Fibroblast of skin of abdomen (primary cell): Measurements from ENCODE around the gene FGF10. TPM values are rescaled to one million over a fixed set of nuclear protein-coding genes. Genes with fewer than 3 reads are reported as not detected.

Source experiments
- DNase-seq: peaks from one replicate; pipeline ENCODE4 v3.0.0-alpha.2; 2013
- polyA plus RNA-seq, 2 experiments: library from polyadenylated mRNA; unstranded; fragments of 120-200 nt; gene quantifications; one replicate each; pipeline ENCODE4 v1.2.1, GENCODE V29; 2013; ENCODE audit not compliant: insufficient read length in 2 of 2

Gene FGF10
- polyA plus RNA-seq (2013, experiment 1 of 2; ENCODE audit: insufficient read length) = 0.36 TPM
- 0.35 TPM for polyA plus RNA-seq (2013, experiment 2 of 2; ENCODE audit: insufficient read length)

DNA sequence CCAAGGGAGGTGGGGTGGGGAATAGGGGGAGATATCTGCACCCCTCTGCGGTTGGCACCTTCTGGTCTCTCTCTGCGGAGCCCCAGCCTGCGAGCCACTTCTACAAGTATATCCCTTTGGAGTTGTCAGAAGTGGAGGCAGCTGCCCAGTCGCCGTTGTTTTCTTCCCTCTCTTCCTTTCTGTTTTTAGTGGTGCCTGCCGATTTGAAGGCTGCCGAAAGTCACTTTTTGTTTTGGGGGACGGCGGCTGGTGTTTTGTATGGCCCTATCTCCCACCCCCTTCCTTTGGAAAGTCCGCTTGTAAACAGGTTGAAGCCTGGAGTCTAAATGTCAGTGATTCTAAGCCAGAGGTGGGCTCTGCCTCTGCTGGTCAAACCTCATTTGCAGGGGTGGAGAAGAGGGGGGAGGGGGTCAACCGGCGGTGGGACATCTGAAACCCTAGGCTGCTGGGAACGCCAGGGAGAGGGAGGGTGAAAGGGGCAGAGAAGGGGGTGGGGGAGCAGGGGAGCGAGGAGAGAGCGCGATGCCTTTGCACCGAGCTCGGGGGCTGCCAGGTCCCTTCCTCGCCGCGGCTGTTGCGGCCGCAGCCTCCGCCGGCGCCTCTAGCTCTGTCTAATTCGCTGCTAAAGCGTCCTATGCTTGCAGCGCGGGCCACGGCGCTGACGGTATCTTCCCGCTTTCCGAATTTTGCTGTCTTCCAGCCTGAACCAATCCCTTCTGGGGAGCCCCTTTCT, at the start of gene FGF10:
Gene FGF10 (minus strand): TSS at position 331 of the 733 bp plus-strand sequence. CDS start 738 bp downstream, outside the sequence.
- DNase-seq = peak; percentile 18

DNA sequence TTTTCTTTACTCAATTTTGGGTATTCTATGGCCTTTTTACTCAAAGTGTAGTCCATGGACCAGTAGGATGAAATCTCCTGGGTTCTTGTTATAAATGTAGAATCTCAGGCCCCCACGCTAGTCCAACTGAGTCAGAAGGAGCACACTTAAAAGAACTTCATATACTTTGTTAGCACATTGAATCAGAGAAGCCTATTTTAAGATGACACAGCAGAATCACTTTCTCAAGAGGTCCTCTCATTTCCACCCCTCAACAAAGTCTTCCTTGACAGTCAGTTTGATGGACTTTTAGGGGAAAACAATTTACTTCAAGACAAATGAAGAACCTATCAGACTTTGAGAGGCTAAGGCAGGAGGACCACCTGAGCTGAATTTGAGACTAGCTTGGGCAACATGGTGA, 37.7 kb upstream of the FGF10 start:
- no peak for DNase-seq

DNA sequence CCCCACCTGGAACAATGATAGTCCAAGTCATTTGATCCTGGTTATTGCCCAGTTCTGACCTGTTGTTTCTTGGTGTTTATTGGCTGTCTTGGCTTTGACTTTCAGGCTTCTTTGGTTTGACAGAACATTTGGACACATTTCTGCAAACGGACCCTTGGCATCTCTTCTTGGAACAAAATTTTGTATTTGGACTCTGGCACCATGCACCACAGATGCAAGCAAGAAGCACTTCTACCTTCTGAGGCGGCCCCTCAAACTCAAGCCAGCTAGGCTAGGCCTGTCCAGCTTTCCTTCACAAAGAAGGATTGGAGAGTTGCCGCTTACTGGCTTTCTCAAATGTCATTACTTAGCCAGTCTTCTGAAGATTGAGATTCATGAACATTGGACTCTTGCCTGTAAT, 23.1 kb upstream of the FGF10 start:
- DNase-seq = no peak

DNA sequence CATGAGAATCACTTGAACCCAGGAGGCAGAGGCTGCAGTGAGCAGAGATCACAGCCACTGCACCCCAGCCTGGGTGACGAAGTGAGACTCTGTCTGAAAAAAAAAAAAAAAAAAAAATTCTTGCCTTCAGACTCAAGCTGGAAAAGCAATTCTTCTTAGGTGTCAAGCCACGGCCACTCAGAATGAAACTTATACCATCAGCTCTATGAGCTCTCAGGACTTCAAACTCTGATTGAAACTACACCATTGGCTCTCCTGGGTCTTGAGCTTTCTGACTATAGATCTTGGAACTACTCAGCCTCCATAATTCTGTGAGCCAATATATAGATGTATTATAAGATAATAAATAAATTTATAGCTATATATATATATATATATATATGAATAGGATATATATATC, 12.9 kb upstream of the FGF10 start:
- no peak for DNase-seq

DNA sequence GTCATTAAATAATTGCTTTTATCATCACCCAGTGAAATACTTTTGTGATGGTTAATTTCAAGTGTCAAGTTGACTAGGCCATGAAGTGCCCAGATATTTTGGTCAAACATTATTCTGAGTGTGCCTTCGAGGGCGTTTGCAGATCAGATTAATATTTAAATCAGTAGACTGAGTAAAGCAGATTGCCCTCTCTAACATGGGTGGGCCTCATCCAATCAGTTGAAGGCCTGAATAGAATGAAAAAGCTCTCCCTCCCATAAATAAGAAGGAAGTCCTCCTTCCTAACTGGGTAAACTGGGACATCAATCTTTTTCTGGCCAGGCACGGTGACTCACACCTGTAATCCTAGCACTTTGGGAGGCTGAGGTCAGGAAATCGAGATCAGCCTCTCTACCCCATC, 12.4 kb upstream of the FGF10 start:
- DNase-seq = no peak

DNA sequence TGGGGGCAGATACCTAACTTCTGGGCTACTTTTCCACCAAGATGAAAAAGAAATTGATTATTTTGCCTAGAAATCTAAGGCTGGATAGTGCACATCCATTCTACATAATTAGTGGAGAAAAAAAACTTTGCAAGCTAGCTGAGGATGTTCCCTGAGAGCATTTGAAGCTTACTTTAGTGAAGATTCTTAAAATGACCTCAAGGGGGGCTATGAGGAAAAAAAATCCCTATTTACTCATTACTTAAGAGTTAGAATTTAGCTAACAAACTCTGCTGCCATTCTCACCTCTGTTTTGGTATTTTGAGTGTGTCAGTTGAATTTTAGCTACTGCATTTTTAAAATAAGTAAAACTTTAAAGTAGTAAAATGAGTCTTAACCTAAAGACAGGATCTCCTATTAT, 9.2 kb upstream of the FGF10 start:
- no peak for DNase-seq

DNA sequence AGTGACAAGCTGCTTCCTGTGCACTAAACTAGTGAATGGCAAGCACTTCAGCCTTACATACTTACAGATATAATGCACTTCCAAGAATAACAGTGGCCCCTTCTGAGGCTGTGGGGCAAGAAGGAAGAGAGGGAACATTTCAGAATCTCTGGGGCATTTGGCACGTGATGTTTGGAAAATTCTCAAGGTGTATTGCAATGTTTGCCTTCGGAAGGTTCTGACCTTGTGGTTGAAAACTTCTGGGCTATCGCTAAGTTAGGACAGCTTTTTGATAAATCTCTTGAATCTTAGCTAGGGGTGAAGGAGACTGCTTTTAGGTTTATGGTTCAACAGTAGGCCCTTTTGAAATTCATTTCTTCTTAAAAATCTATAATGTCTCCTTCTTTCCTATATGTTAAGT, 7.1 kb upstream of the FGF10 start:
- DNase-seq = no peak

DNA sequence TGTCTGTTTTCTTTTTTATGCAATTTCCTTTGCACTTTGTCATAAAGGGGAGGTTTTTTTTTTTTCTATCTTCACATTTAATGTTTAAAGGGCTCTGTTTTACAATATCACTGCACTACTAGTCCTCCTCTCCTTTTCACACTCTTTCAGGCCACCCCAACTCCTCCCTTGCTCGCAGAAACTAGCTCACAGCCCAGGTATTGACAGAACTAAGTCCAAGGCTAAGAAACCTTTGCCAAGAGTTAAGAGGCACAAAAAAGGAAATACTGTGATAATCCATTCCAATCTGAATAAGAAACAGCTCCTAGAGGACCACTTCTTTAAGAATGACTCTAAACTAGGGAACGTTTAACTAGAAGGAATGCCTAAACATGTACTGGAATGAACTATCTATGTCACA, 1.1 kb upstream of the FGF10 start:
- no peak for DNase-seq

DNA sequence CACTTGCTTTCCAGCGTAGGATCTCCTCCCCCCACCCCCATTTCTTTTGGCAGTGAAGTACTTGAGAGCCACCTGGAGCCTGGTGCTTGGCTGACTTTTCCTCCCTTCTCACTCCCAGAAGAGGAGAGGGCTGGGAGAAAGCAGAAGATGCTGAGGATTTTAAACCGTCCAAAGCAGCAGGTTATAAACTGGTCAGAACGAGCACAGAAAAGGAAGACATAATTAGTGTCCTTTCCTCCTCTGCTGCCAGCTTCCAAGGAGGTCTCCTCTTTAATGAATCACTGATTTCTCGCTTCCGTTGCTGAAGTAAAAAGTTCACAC, 563 bp upstream of the FGF10 start:
- DNase-seq = no peak

DNA sequence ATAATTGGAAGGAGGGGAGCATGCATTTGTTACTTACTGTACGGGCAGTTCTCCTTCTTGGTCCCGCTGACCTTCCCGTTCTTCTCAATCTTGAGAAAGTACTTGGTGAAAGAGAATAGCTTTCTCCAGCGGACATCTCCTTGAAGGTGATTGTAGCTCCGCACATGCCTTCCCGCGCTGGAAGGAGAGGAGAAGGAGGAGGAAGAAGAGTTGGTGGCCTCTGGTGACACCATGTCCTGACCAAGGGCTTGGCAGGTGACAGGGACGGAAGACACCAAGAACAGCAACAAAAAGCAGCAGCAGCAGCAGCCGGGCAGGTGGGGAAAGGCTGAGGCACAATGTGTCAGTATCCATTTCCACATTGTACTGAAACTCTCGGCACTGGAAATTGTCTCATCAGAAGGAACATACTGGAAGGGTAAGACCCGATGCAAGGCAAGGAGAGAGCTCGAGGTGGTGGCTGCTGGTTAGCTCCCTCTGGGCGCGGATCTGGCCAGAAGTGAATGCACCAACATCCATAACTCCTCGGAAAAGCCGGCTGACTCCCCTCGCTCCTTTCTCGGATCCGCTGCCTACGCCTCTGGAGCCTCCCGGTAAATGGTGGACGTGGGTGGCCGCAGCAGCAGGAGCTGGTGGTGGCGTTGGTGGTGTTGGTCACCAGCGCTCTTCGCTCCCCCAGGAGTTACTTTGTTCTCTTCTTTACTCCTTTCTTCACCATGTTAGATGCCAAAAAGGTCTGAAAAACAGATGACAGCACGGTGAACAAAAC, 715 bp downstream of the FGF10 start:
- DNase-seq = peak; percentile 16

DNA sequence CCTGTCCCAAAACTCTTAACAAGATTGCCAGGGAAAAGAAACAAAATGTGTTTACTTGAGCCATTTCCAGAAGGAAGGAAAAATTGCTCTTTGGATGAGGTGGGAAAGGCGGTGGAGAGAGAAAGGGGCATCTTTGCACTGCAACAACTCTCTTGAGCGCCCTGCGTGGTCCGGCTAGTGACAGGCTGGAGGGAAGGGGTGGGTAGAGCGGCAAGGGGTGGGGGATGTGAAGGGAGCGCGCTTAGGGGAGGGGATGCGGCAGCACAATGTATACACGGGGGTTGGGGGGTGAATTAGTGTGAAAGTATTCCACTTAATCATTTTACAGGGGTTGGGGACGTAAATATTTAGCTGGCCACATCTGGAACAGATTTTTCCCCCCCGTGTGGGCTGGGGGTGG, 1.3 kb downstream of the FGF10 start:
- no peak for DNase-seq

DNA sequence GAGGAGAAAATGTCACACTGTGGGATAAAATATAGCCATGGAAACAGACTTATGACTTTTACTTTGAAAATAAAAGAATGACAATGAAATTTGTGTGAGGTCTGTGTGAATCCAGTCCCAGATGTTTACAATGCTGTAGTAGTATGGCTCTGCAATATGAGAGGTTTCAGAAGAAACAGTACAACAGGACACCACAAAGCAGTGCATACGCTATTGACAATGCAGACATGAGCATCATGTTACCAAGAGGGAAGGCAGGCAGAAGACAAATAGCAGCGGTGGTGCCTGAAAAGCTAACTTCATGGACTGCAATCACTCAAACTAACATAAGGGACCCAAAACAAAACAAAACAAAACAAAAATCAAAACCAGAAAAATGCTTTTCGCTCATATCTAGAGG, 1.8 kb downstream of the FGF10 start:
- no peak for DNase-seq

DNA sequence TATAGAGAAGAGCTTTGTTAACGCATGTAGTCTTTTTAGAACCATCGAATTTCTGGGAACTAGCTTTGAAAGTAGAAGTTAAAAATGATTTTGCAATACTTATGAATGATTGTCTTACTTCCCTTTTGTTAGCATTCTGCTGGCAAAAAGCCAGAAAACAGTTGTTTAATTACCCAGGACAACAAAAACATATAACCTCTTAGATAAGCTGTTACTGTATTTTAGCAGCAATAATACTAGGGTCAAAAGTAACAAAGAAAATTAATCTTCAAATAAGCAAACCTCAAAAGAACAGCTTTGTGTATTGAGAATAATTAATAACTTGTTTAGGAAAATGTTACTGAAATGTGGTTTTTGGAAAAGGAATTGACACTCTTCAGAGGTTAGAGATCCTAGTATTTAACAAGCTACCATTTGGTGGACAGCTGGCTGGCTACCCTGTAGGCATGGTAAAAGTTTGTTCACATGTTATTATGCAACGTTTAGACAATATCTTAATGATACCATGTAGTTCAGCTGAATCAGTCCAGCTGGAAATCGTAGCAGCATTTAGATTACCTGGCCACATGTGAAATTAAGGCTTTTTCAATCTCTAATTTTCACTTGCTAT, 3.8 kb downstream of the FGF10 start:
- DNase-seq = no peak

DNA sequence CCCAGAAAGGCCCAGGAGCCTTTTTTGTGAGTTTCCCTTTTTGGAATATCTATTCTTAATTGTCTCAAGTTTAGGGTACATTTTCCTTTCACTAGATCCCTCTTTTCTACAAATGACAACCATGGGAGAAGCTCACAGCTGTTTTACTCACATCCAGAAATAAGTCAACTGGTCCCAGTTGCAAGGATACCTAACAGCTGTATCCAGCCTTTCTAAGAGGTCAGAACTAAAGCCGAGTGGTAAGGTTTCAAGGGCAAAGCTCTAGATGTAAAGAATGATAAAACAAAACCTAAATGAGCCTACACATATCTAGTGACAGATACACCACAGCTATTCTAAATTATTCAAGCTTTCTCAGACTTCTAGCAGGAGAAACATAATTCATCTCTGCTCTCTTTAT, 4.4 kb downstream of the FGF10 start:
- DNase-seq = no peak

DNA sequence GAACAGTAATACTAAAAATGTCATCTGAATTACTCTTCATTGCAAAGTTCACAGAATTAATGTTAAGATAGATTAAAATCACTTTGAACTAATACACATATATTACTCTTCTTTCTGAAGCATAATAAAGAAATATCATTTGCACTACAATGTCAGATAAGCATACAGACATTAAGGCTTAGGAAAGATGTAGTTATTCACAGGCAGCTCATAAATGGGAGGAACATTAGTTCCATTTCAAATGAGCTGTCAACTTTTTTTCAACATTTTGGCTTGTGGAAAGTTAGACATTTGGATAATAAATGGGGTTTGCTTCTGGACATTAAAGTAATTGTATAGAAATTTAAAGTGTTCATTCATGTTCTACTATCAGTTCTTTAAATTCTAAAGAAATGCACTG, 6.3 kb downstream of the FGF10 start:
- DNase-seq = no peak

DNA sequence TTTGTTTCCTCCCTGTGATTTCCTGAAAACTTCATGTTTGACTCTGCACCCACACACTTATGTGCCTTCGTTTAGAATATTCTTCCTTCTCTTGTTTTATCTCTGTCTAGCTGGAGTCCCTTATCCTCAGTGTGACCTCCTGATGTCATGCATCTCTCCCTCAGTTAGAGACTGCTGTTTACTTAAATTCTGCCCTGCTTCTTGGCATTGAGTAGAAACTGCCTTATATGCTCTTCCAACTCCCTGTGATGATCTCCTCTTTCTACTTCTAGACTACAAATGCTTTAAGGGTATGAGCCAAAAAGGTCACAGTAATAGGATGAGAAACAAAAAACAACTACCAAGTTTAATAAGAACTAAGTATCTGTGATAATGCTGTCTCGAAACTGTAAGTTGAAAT, 12.2 kb downstream of the FGF10 start:
- DNase-seq = no peak

DNA sequence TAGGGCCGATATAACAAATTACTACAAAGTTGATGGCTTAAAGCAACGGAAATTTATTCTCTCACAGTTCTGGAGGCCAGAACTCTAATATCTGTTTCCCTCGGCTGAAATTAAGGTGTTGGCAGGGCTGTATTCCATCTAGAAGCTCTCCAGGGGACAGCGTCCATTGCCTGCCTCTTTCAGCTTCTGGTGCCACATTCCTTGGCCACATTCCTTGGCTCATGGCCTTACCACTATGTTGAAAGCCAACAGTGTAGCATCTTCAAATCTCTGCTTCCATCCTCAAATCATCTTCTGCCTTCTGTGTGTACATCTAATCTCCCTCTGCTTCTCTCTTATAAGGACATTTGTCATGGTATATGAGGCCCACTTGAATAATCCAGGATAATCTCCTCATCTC, 17.2 kb downstream of the FGF10 start:
- DNase-seq = no peak

DNA sequence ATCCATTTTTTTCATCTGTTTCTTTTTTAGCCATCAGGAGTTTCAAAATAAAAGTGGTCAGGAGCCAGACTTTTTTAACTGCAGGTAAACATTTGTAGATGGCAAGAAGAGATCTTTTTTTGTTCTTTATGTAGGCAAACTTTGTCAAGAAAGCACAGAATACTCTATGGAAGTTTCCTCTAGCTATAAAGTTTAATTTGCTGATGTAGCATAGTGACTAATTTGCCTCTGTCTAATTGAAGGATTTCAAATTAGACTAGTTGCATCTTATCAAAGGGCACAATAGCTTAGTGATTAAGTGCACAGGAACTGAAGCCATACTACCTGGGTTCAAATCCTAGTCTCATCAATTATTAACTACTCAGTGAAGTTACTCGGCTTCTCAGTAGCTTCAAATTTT, 22.0 kb downstream of the FGF10 start:
- no peak for DNase-seq

DNA sequence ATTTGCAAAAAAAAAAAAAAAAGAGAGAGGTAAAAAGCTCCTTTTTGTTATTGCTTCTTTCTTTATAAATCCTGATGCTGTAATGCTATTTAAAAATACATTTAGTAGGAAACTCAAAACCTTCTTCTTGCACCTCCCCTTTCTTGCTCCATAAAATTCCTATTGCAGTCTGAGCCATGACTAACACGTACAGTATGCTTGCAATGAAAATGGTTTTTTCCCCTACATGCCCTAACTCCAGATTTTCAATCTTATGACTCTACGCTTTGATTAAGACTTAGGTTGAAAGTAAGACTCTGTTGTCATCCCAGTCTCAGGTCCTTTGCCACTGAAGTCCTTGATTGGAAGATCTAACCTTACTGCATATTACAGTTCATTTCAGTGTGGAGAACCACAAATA, 23.9 kb downstream of the FGF10 start:
- peak; percentile 72 for DNase-seq

DNA sequence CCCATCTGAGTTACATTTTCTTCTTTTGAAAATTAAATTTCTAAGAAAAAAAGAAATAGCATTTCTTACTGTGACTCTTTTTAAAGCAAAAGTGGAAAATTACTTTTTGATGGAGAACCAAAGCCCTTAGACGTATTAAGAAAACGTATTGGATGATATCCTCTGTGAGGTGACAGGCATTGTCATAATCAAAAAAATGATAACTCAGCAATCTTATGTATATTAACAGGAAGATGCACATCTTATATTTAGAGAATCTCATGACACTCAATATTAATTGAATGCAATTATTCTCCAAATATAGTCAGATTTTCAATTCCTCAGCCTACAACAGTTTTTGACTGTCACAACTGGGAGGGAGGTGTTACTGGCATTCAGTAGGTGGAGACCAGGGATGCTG, 25.1 kb downstream of the FGF10 start:
- no peak for DNase-seq

DNA sequence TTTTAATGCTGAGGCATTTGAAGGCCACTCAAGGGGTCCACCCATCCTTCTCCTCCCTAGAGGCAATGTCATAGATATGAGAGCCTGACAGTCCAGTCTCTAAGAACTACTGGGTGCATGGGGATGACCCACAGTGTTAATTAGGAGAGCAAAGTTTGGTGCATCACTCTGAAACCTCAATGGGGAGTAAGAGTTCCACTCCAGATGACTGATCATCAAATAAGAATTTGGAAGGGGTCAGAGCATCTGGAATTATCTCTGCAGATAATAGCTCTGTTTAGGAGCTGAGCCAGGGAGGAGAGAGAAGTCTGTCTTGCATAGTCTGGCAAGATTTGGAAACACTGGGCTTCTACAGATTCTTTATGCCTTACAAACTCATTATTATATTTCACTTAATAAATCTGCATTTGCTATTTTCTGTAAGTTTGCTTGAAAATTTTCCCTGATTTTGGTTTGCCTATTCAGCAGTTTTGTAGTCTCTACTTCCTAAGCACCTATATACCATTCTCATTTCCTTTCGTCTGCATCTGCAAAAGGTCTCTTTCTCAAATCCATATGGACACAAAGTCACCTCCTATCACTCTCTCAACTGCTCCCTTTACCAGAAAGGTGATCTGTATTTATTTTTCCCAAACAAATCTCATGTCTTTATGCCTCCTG, 27.7 kb downstream of the FGF10 start:
- no peak for DNase-seq

DNA sequence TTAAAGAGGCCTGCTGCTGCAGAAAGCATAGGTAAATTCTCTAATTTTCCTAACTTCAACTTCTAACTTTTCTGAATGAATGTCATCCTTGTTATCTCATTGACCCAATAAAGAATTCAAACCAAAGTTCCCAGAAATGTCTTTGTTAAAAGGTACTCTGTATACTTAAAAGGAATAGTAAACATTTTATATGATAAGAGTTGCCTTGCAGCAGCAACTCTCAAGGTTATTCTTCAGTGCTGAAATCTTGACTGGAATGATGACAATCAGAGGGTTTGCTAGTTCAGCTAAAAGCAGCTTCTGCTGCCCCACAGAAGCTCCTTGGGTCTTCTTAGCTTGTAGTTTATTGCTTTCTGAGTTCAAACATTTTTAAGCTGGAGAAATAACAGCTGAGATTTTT, 28.3 kb downstream of the FGF10 start:
- no peak for DNase-seq

DNA sequence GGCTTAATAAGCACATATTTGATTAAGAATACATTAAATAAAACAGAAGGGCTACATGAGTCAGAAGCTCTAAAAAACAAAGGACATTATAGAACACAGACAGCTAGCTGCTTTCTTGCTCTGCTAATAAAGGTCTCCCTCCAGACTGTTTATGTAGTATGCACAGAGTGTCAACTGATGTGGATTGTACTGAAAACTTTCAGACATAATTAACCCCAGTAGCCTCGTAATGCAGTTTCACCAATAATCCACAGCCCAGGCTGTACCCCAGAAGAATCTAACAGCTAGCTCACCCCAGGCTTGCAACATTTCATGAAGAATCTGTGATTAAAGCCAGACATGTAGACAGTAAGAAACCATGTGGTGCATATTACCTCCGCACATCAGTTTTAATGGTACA, 30.8 kb downstream of the FGF10 start:
- peak; percentile 24 for DNase-seq
